Fibroblast of villous mesenchyme (primary cell): ENCODE data around the gene PCSK2. TPM values are rescaled to one million over a fixed set of nuclear protein-coding genes. Genes with fewer than 3 reads are reported as not detected.

Experiments used
- DNase-seq: peaks from one replicate; pipeline ENCODE4 v3.0.0-alpha.2; 2010; ENCODE audit warnings: low read depth
- H3K4me3 ChIP-seq: 2 replicates; pipeline ENCODE4 v1.5.1; 2011; ENCODE audit warnings: low read depth, mild to moderate bottlenecking, low read length
- total RNA-seq: library from RNA; depleted of rRNA; stranded (reverse); fragments of >200 nt; gene quantifications from 2 replicates; pipeline ENCODE4 v1.2.3, GENCODE V29; 2012
- TF ChIP-seq, protein P1 (sequence below): IDR thresholded peaks from 2 replicates; pipeline ENCODE4 v1.5.1; 2012; ENCODE audit warnings: low read depth, mild to moderate bottlenecking, low read length; ENCODE audit not compliant: insufficient read depth

Gene PCSK2
- total RNA-seq, 1 donor = not detected

- TF ChIP-seq, protein P1, sequence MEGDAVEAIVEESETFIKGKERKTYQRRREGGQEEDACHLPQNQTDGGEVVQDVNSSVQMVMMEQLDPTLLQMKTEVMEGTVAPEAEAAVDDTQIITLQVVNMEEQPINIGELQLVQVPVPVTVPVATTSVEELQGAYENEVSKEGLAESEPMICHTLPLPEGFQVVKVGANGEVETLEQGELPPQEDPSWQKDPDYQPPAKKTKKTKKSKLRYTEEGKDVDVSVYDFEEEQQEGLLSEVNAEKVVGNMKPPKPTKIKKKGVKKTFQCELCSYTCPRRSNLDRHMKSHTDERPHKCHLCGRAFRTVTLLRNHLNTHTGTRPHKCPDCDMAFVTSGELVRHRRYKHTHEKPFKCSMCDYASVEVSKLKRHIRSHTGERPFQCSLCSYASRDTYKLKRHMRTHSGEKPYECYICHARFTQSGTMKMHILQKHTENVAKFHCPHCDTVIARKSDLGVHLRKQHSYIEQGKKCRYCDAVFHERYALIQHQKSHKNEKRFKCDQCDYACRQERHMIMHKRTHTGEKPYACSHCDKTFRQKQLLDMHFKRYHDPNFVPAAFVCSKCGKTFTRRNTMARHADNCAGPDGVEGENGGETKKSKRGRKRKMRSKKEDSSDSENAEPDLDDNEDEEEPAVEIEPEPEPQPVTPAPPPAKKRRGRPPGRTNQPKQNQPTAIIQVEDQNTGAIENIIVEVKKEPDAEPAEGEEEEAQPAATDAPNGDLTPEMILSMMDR = no peak
- DNase-seq = no peak
- no peak overlapping the region for H3K4me3 ChIP-seq
These were observed 77.9 kb downstream of the PCSK2 start for GRCh38 chr20:17304774-17305173.

- no peak overlapping the region for H3K4me3 ChIP-seq
- DNase-seq = no peak
- TF ChIP-seq, protein P1 = no peak
These were observed 79.6 kb downstream of the PCSK2 start for GRCh38 chr20:17306427-17306826.

DNA sequence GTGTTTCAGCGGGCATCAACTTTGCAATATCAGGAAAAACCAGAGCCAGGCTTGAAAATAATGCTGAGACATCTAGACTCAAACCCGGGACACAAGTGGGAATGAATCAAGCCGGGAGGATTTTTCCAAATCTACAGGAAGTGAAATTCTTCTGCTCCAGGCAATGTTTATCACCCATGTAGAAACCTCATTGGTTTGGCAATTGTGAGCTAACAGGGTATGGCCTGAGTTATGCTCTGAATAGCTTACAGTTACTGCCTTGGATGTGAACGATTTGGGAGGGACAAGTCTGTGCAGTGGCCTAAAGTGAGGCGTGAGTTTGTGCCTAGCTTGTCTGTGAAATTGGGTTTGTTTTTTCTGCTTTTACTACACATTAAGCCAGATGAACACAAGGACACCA, 87.4 kb downstream of the PCSK2 start:
- TF ChIP-seq, protein P1 = no peak
- no peak overlapping the region for H3K4me3 ChIP-seq
- DNase-seq = no peak

DNA sequence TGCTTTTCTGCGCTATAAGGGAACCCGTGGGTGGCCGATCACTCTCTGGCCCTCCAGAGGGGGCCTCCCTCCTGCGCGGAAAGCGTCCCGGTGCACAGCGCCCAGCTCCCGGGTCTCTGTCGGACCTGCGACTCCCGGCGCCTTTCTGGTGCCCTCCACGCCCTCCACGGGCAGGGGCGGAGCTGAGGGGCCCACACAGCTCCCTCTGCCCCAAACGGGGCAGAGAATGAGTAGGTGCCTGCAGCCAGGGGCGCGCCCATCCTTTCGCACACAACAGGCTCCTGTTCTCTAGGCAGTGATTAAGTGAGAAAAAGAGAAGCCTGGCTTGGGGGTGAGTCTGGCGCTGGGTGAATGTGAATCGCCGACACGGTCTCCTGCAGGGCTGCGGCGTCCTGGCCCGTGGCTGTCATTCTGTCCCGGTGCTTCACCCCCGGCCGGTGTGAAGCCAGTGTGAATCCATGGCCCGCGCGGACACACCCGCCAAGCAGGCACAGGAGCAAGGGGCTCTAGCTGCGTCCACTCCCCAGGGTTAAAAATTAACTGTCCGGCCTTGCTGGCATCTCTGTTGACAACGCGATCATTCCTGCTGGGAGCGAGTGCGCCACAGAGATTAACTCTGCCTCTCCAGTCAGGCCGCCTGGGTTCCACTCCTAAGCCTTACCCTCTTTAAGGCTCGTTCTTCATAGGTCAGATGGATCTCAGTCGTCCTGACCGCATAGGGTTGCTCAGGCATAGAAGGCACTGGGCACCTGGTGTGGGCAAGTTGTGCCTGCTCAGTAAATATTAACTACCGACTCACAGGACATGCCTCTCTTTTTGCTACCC, 88.8 kb downstream of the PCSK2 start:
- no peak overlapping the region for H3K4me3 ChIP-seq
- TF ChIP-seq, protein P1 = no peak

GRCh38 chr20:17316316-17317038, 89.6 kb downstream of the PCSK2 start:
- DNase-seq = no peak
- no peak overlapping the region for H3K4me3 ChIP-seq
- TF ChIP-seq, protein P1 = no peak

More for the DNA sequence above, 88.8 kb downstream of the PCSK2 start:
- DNase-seq = no peak

- TF ChIP-seq, protein P1 = no peak
These were observed 90.5 kb downstream of the PCSK2 start for GRCh38 chr20:17317341-17317740.

More at GRCh38 chr20:17317341-17317740, 90.5 kb downstream of the PCSK2 start:
- no peak for DNase-seq
- H3K4me3 ChIP-seq = no peak overlapping the region
